Left lung (tissue), 10 donors: ENCODE data around the gene ADNP. TPM values are rescaled to one million over a fixed set of nuclear protein-coding genes. Genes with fewer than 3 reads are reported as not detected.

Source experiments
- ATAC-seq: fragments of 200-7000 bp; cut with Tn5 transposase; one replicate; pipeline ENCODE4 v1.9.1; 2020; ENCODE audit warnings: moderate library complexity
- DNase-seq, 4 donors: peaks; one replicate each; pipeline ENCODE4 v3.0.0-alpha.2; 2013 to 2020
- H3K27ac ChIP-seq, 2 donors: fragments of 200-600 bp; sonication (generic) in 1 of 2; one replicate each; pipeline versions ENCODE4 v1.5.0 to v1.8.0; 2020 to 2021
- H3K27me3 ChIP-seq, 2 donors: fragments of 200-600 bp; sonication (generic) in 1 of 2; one replicate each; pipeline versions ENCODE4 v1.5.0 to v1.8.0; 2020 to 2021
- H3K36me3 ChIP-seq, 2 donors: fragments of 200-600 bp; sonication (generic) in 1 of 2; one replicate each; pipeline versions ENCODE4 v1.5.0 to v1.8.0; 2020 to 2021
- H3K4me1 ChIP-seq, 2 donors: fragments of 200-600 bp; one replicate each; pipeline ENCODE4 v1.8.0; 2021
- H3K4me3 ChIP-seq, 2 donors: fragments of 200-600 bp; sonication (generic) in 1 of 2; one replicate each; pipeline versions ENCODE4 v1.5.0 to v1.8.0; 2020 to 2021; ENCODE audit warnings: mild to moderate bottlenecking in 1 of 2
- H3K9me3 ChIP-seq, 2 donors: fragments of 200-600 bp; sonication (generic) in 1 of 2; one replicate each; pipeline versions ENCODE4 v1.5.0 to v1.8.0; 2020 to 2021
- CTCF ChIP-seq, 2 donors: fragments of 200-600 bp; sonication (generic) in 1 of 2; IDR thresholded peaks; one replicate each; pipeline versions ENCODE4 v1.5.0 to v1.8.0; 2021; ENCODE audit warnings: antibody characterized with exemption in 2 of 2
- intact Hi-C, 2 donors: fragments of 100-400 bp; cut with DNase I; formaldehyde crosslinking; loops; one replicate each; pipeline versions ENCODE4 v1.11.2 to v1.14.2; 2022
- polyA plus RNA-seq, 6 donors: library from polyadenylated mRNA; unstranded; fragments of 120-200 nt; gene quantifications; one replicate each; pipeline ENCODE4 v1.2.1, GENCODE V29; 2013; ENCODE audit not compliant: insufficient read length in 6 of 6
- total RNA-seq, 2 donors: library from RNA; stranded (reverse); fragmentation: NEBNext Ultra II Directional; extraction: Animal tissue kit (Norgen Biotek cat#: 25700); gene quantifications; one replicate each; pipeline ENCODE4 v1.2.1, GENCODE V29; 2021
- donor health status: DM: no; HTN: yes; CAD: no.
- donor health status: DM: no; HTN: no; CAD: no.

The ADNP gene
- total and polyA plus RNA-seq, 8 donors: 51.9 to 130 (median 112) TPM

DNA sequence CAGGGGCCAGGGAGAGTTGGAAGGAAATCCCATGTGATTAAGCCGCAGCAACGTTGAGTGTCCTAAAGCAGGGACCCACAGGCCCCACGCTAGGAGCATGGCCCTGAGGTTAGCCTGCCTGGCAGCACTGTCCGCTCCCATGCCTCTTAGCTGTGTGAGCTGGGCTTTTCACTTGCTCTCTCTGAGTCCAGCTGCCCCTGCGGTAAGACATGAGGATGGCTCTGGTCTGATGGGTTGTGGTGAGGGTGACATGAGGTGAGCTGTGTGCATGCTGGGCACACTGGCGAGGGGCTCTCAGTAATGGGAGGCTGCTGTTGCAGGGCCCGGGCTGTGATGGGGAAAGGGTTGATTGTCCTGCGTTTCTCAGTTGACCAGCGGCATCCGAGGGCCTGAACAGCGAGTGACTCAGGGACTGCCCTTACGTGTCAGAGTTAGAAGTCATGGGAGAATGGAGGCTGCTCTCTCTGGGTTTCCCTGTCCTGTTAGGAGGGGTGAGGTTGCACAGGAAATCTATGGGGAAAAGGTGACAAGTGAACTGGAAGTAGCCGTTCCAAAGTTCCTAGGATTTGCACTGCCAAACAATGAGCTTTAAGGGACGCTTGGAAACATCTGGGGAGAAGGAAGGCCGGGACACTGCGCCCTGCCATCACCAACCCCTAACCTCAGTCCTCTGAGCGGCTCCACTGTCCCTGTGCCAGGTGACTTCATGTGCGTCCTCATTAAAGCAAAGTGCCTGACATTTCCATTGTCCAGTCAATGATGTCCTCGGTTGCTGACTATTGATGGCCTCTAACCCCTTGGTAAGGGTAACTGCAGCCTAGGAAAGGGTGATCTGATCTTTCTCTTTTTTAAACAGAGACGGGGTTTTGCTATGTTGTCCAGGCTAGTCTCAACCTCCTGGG is 51.3 kb downstream of the ADNP start:
- DNase-seq (no peak), ATAC-seq (no peak)
- Histone ChIP-seq H3K27me3 (no peaks in the 10 kb centered on the region), H3K36me3 (no peaks in the 10 kb centered on the region), H3K4me3 (no peak overlapping the region), H3K4me1 (no peaks in the 10 kb centered on the region), H3K9me3 (no peaks in the 10 kb centered on the region), H3K27ac (no peak overlapping the region)
- intact Hi-C loops: no loop called here
- no peak for TF ChIP-seq CTCF (IDR thresholded peaks at IDR 0.05)

GRCh38 chr20:50877232-50877743 is 53.9 kb downstream of the ADNP start:
- DNase-seq: no peak
- no peaks in the 10 kb centered on the region for H3K4me1 ChIP-seq
- H3K4me3 ChIP-seq: no peak overlapping the region
- no peak for ATAC-seq
- intact Hi-C loops: no loop called here
- TF ChIP-seq CTCF (IDR thresholded peaks at IDR 0.05): no peak
- no peak overlapping the region for H3K27ac ChIP-seq
- no peaks in the 10 kb centered on the region for H3K9me3 ChIP-seq
- no peaks in the 10 kb centered on the region for H3K36me3 ChIP-seq
- H3K27me3 ChIP-seq: no peaks in the 10 kb centered on the region

- no peak for ATAC-seq
Observed at GRCh38 chr20:50876816-50877215, 54.4 kb downstream of the ADNP start.

DNA sequence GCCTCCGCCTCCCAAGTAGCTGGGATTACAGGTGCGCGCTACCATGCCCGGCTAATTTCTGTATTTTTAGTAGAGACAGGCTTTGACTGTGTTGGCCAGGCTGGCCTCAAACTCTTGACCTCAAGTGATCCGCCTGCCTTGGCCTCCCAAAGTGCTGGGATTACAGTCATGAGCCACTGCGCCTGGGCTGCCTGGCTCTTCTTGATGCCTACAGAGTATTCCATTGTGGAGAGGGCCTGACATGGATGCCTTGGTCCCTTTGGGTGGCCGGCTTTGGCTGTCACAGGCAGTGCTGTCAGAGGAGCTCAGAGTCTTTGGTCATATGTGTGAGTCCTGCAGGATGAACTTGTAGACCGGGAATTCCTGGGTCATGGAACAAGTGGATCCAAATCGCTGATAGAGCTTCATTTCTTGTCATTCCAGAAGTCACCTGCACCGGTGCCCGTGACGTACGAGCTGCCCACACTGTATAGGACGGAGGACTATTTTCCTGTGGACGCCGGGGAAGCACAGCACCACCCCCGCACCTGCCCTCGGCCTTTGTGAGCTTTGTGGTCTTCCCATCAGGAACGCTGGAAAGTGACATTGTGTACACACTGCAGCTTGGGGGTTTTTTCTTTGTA is 55.1 kb downstream of the ADNP start:
- no peaks in the 10 kb centered on the region for H3K27me3 ChIP-seq
- no peak overlapping the region for H3K27ac ChIP-seq
- peak in 1 of 4 donors; percentile 22 for DNase-seq
- H3K36me3 ChIP-seq: no peaks in the 10 kb centered on the region
- no peak for ATAC-seq
- no peak for TF ChIP-seq CTCF (IDR thresholded peaks at IDR 0.05)
- intact Hi-C loops: no loop called here
- no peaks in the 10 kb centered on the region for H3K9me3 ChIP-seq
- no peaks in the 10 kb centered on the region for H3K4me1 ChIP-seq
- H3K4me3 ChIP-seq: no peak overlapping the region

More at GRCh38 chr20:50876816-50877215, 54.4 kb downstream of the ADNP start:
- intact Hi-C loops: no loop called here
- no peaks in the 10 kb centered on the region for H3K9me3 ChIP-seq
- DNase-seq: no peak
- H3K27ac ChIP-seq: no peak overlapping the region
- no peaks in the 10 kb centered on the region for H3K36me3 ChIP-seq
- H3K4me3 ChIP-seq: no peak overlapping the region
- TF ChIP-seq CTCF (IDR thresholded peaks at IDR 0.05): no peak
- H3K27me3 ChIP-seq: no peaks in the 10 kb centered on the region
- no peaks in the 10 kb centered on the region for H3K4me1 ChIP-seq
